ENCODE data around the gene TK2. TPM values are rescaled to one million over a fixed set of nuclear protein-coding genes. Genes with fewer than 3 reads are reported as not detected.

Gene TK2
- total and polyA plus RNA-seq, 9 of the 15 experiments (the other 6 are each of a cell fraction or from before 2014, with no cell fraction given): 1.1 to 10.2 (median 5.3) TPM

- TF ChIP-seq NFIX (CRISPR knock-in tag; IDR thresholded peaks at IDR 0.05; ENCODE audit: low read depth) (no peak), JUND (IDR thresholded peaks at IDR 0.05; ENCODE audit: borderline replicate concordance, low read depth, low read length) (no peak), JUND (tag; IDR thresholded peaks at IDR 0.05; ENCODE audit: borderline replicate concordance, low read depth, low read length) (no peak), CEBPG (CRISPR knock-in tag; IDR thresholded peaks at IDR 0.05) (peak; percentile 34; the same call in 1 of the 2 replicates), CEBPG (tag; conservative IDR thresholded peaks at IDR 0.05 in 1 of 2, IDR thresholded peaks at IDR 0.05 in 1 of 2) (peak; percentile 78 to 81), ZNF785 (CRISPR knock-in tag; IDR thresholded peaks at IDR 0.05) (no peak), ZNF324 (CRISPR knock-in tag; IDR thresholded peaks at IDR 0.05) (no peak), ZNF197 (CRISPR knock-in tag; IDR thresholded peaks at IDR 0.05; ENCODE audit: low read depth) (no peak), CXXC5 (CRISPR knock-in tag; IDR thresholded peaks at IDR 0.05) (no peak), ZSCAN32 (CRISPR knock-in tag; IDR thresholded peaks at IDR 0.05) (no peak), ZNF717 (CRISPR knock-in tag; IDR thresholded peaks at IDR 0.05) (no peak), GATAD2A (IDR thresholded peaks at IDR 0.05) (no peak), PHF8 (IDR thresholded peaks at IDR 0.05; ENCODE audit: borderline replicate concordance, low read length) (no peak), U2AF2 (optimal IDR thresholded peaks at IDR 0.05; ENCODE audit: low read depth, low read length) (no peak), MYC (IDR thresholded peaks at IDR 0.05; ENCODE audit: low read depth, low read length) (no peak), MYC (CRISPR knock-in tag; IDR thresholded peaks at IDR 0.05; ENCODE audit: borderline replicate concordance, low read depth) (no peak), NFATC3 (IDR thresholded peaks at IDR 0.05) (no peak), ZNF609 (CRISPR knock-in tag; IDR thresholded peaks at IDR 0.05; ENCODE audit: borderline replicate concordance) (no peak)
- TF ChIP-seq, protein P1, sequence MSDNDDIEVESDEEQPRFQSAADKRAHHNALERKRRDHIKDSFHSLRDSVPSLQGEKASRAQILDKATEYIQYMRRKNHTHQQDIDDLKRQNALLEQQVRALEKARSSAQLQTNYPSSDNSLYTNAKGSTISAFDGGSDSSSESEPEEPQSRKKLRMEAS (CRISPR knock-in tag; IDR thresholded peaks at IDR 0.05): no peak
- TF ChIP-seq, protein P2, sequence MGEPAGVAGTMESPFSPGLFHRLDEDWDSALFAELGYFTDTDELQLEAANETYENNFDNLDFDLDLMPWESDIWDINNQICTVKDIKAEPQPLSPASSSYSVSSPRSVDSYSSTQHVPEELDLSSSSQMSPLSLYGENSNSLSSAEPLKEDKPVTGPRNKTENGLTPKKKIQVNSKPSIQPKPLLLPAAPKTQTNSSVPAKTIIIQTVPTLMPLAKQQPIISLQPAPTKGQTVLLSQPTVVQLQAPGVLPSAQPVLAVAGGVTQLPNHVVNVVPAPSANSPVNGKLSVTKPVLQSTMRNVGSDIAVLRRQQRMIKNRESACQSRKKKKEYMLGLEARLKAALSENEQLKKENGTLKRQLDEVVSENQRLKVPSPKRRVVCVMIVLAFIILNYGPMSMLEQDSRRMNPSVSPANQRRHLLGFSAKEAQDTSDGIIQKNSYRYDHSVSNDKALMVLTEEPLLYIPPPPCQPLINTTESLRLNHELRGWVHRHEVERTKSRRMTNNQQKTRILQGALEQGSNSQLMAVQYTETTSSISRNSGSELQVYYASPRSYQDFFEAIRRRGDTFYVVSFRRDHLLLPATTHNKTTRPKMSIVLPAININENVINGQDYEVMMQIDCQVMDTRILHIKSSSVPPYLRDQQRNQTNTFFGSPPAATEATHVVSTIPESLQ (CRISPR knock-in tag; IDR thresholded peaks at IDR 0.05): no peak
- TF ChIP-seq, protein P3, sequence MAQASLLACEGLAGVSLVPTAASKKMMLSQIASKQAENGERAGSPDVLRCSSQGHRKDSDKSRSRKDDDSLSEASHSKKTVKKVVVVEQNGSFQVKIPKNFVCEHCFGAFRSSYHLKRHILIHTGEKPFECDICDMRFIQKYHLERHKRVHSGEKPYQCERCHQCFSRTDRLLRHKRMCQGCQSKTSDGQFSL (CRISPR knock-in tag; IDR thresholded peaks at IDR 0.05): no peak
- TF ChIP-seq, protein P3 (tag; IDR thresholded peaks at IDR 0.05): no peak
Observed at GRCh38 chr16:66523861-66524354, 26.0 kb downstream of the TK2 start (continued).
